Measurements from ENCODE around the gene CNGA4.

CNGA4 gene

DNA sequence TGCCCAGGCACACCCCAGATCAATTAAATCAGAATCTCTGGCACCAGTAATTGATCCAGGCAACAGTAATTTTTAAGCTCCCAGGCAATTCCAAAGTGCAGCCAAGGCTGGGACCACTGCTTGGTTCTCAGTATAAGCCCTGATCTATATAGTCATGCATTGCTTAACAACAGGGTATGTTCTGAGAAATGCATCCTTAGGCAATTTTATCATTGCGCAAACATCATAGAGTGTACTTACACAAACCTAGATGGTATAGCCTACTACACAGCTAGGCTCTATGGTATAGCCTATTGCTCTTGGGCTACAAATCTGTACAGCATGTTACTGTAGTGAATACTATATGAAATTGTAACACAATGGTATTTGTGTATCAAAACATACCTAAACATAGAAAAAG is 34.2 kb upstream of the CNGA4 start:
- no peaks in the 10 kb centered on the region for H3K27me3 ChIP-seq (ENCODE audit: control insufficient read depth in 1 of 2, insufficient read depth in 2 of 2, low read length in 2 of 2)
- no peak overlapping the region for H3K9ac ChIP-seq (ENCODE audit: low read depth in 1 of 2, low read length in 2 of 2)
- H3K4me1 ChIP-seq (ENCODE audit: control insufficient read depth in 1 of 2, insufficient read depth in 2 of 2, low read length in 2 of 2): no peaks in the 10 kb centered on the region
- H3K4me3 ChIP-seq (ENCODE audit: low read depth in 1 of 2, low read length in 2 of 2): no peak overlapping the region
- peaks cover 10 to 54% of the 10 kb centered on the region in 2 donors for H3K36me3 ChIP-seq (ENCODE audit: control insufficient read depth in 1 of 2, insufficient read depth in 2 of 2, low read length in 2 of 2)
- H3K27ac ChIP-seq (ENCODE audit: low read depth, low read length): no peak overlapping the region
- H3K9me3 ChIP-seq (ENCODE audit: control insufficient read depth in 1 of 2, low read length in 2 of 2): no peaks in the 10 kb centered on the region

DNA sequence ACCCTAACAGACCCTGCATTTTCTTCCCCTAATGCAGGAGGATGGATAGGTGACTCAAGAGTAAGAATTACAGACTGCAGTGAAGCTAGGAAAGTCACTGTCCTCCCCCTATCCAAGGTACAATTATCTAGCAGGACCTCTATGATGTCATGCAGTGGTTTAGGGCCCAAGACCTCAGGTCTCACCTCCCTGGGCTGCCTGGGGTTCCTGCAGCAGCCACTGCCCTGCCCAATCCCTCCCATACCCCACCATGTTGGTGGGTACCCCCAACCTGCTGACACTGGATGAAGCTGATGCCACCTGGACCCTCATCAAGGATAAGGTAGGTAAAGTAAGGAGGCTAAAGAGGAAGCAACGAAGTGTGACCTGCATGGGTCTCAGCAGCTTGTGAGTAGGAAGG is 33.5 kb upstream of the CNGA4 start, which contains the start of gene C11orf42:
Gene C11orf42, plus strand, starts transcription at position 192 of the 400 bp plus-strand sequence. Its CDS starts 59 bp downstream, at position 251.
- H3K27me3 ChIP-seq (ENCODE audit: control insufficient read depth in 1 of 2, insufficient read depth in 2 of 2, low read length in 2 of 2): no peaks in the 10 kb centered on the region
- peaks cover 10 to 61% of the 10 kb centered on the region in 2 donors for H3K36me3 ChIP-seq (ENCODE audit: control insufficient read depth in 1 of 2, insufficient read depth in 2 of 2, low read length in 2 of 2)
- no peaks in the 10 kb centered on the region for H3K4me1 ChIP-seq (ENCODE audit: control insufficient read depth in 1 of 2, insufficient read depth in 2 of 2, low read length in 2 of 2)
- no peaks in the 10 kb centered on the region for H3K9me3 ChIP-seq (ENCODE audit: control insufficient read depth in 1 of 2, low read length in 2 of 2)
- no peak within 1 kb of the TSS for H3K27ac ChIP-seq (ENCODE audit: low read depth, low read length)
- no peak within 1 kb of the TSS for H3K4me3 ChIP-seq (ENCODE audit: low read depth in 1 of 2, low read length in 2 of 2)
- no peak within 1 kb of the TSS for H3K9ac ChIP-seq (ENCODE audit: low read depth in 1 of 2, low read length in 2 of 2)

DNA sequence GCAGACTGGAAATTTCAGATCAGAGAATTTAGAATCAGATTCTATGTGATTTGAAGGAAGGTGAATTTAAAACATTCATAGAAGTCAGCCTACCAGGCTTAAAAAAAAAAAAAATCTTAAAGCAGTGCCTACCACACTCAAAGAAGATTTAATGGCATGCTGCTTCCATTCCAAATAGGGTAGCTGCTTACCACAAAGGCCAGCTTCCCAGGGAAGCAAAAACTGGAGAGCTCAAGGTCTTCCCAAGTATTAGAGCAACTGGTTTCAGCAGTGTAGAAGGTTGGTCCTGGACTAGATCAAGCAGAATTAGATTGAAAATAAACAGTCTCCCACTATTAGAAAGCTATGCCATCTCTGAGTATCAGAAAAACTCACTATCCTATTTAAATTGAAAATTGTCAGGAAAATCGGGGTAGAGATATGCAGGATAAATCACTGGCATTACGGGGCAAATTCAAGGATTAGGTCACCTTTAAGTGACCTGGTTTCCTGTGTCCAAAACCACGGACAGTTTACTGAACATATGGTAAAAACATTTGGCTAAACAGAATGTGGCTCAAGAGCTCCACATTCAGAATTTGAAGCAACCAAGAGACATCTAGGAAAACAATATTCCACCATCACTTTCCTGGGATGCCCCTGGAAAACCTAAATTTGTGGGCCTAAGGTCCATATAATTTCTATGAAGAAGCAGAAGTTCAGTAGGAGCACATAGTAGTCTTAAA is 32.3 kb upstream of the CNGA4 start:
- peaks cover 10 to 72% of the 10 kb centered on the region in 2 donors for H3K36me3 ChIP-seq (ENCODE audit: control insufficient read depth in 1 of 2, insufficient read depth in 2 of 2, low read length in 2 of 2)
- H3K4me1 ChIP-seq (ENCODE audit: control insufficient read depth in 1 of 2, insufficient read depth in 2 of 2, low read length in 2 of 2): no peaks in the 10 kb centered on the region
- no peaks in the 10 kb centered on the region for H3K9me3 ChIP-seq (ENCODE audit: control insufficient read depth in 1 of 2, low read length in 2 of 2)
- no peak overlapping the region for H3K9ac ChIP-seq (ENCODE audit: low read depth in 1 of 2, low read length in 2 of 2)
- H3K27ac ChIP-seq (ENCODE audit: low read depth, low read length): no peak overlapping the region
- no peaks in the 10 kb centered on the region for H3K27me3 ChIP-seq (ENCODE audit: control insufficient read depth in 1 of 2, insufficient read depth in 2 of 2, low read length in 2 of 2)
- H3K4me3 ChIP-seq (ENCODE audit: low read depth in 1 of 2, low read length in 2 of 2): no peak overlapping the region

DNA sequence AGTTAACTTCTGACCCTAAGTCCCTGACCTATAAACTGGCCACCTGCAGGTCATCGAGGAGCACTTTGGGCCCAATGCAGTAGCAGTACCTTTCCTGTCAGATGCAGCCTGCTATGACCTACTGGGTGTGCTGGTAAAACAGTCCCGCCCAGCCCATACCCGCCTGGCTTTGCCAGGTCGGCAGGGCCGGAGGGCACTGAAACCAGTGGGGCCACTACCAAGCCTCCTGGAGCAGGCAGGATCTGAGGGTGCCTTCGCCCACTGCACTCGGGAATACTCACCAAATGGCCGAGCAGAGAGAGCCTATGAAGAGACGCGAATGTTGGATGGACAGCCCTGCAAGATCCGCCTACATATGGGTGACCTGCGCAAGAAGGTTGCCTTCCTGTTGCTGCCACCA is 29.1 kb upstream of the CNGA4 start:
- Histone ChIP-seq H3K4me1 (ENCODE audit: control insufficient read depth in 1 of 2, insufficient read depth in 2 of 2, low read length in 2 of 2) (no peaks in the 10 kb centered on the region), H3K27me3 (ENCODE audit: control insufficient read depth in 1 of 2, insufficient read depth in 2 of 2, low read length in 2 of 2) (no peaks in the 10 kb centered on the region), H3K9me3 (ENCODE audit: control insufficient read depth in 1 of 2, low read length in 2 of 2) (no peaks in the 10 kb centered on the region), H3K27ac (ENCODE audit: low read depth, low read length) (no peak overlapping the region), H3K4me3 (ENCODE audit: low read depth in 1 of 2, low read length in 2 of 2) (no peak overlapping the region), H3K36me3 (ENCODE audit: control insufficient read depth in 1 of 2, insufficient read depth in 2 of 2, low read length in 2 of 2) (peaks cover 37 to 88% of the 10 kb centered on the region in 2 donors), H3K9ac (ENCODE audit: low read depth in 1 of 2, low read length in 2 of 2) (no peak overlapping the region)

DNA sequence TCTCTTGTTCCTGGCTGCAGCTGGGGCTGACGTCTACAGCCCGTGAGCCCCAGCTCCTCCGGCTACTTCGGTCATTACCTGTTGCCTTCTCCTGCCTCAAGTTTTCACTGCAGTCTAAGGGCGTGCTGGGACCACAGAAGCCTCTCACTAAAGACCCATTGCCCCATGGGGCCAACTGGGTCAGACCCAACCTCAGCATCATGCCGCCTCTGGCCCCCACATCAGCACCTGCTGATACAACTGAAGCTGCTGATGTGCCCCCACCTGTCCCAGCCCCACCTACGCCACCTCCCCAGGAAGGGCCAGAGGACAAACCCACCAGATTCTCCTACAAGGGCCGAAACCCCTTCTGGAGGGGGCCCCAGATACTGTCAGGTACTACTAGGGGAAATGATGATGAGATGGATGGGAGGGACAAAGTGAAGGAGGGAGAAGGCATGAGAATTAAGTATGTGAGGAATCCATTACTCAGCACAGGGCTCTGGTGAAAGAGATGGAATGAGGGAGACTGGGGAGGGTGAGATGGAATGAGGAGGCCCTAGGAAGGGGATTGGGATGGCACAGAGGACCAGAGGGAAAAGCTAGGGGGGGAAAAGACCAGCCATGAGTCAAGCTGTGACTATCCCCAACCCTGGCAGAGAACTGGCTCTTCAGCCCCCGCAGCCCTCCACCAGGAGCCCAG is 28.5 kb upstream of the CNGA4 start:
- Histone ChIP-seq H3K4me3 (ENCODE audit: low read depth in 1 of 2, low read length in 2 of 2) (no peak overlapping the region), H3K36me3 (ENCODE audit: control insufficient read depth in 1 of 2, insufficient read depth in 2 of 2, low read length in 2 of 2) (peaks cover 42 to 88% of the 10 kb centered on the region in 2 donors)

DNA sequence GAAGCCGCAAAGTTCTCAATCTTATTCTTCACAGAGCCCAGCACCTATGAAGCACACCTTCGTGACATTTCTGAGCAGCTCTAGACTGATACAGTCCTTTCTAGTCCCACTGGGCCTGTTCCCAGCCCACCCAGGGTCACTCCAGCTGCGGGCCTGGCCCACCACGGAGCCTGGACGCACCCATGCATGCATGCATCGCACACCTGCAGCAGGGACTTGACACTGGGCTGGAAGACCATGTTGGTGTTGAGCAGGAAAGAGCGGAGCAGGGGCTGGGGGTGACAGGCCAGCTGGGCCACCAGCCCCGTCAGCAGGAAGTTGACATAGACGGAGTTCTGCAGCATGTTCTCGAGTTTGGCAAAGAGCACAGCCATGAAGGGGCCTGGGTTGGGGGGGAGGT is 24.4 kb upstream of the CNGA4 start:
- no peak overlapping the region for H3K9ac ChIP-seq (ENCODE audit: low read depth in 1 of 2, low read length in 2 of 2)
- no peak overlapping the region for H3K4me3 ChIP-seq (ENCODE audit: low read depth in 1 of 2, low read length in 2 of 2)
- peaks cover 63 to 97% of the 10 kb centered on the region in 2 donors for H3K36me3 ChIP-seq (ENCODE audit: control insufficient read depth in 1 of 2, insufficient read depth in 2 of 2, low read length in 2 of 2)
- no peaks in the 10 kb centered on the region for H3K9me3 ChIP-seq (ENCODE audit: control insufficient read depth in 1 of 2, low read length in 2 of 2)
- H3K27me3 ChIP-seq (ENCODE audit: control insufficient read depth in 1 of 2, insufficient read depth in 2 of 2, low read length in 2 of 2): no peaks in the 10 kb centered on the region
- H3K4me1 ChIP-seq (ENCODE audit: control insufficient read depth in 1 of 2, insufficient read depth in 2 of 2, low read length in 2 of 2): no peaks in the 10 kb centered on the region
- H3K27ac ChIP-seq (ENCODE audit: low read depth, low read length): no peak overlapping the region

More for the DNA sequence above, 28.5 kb upstream of the CNGA4 start:
- Histone ChIP-seq H3K27ac (ENCODE audit: low read depth, low read length) (no peak overlapping the region), H3K4me1 (ENCODE audit: control insufficient read depth in 1 of 2, insufficient read depth in 2 of 2, low read length in 2 of 2) (no peaks in the 10 kb centered on the region), H3K9ac (ENCODE audit: low read depth in 1 of 2, low read length in 2 of 2) (no peak overlapping the region), H3K9me3 (ENCODE audit: control insufficient read depth in 1 of 2, low read length in 2 of 2) (no peaks in the 10 kb centered on the region), H3K27me3 (ENCODE audit: control insufficient read depth in 1 of 2, insufficient read depth in 2 of 2, low read length in 2 of 2) (no peaks in the 10 kb centered on the region)

DNA sequence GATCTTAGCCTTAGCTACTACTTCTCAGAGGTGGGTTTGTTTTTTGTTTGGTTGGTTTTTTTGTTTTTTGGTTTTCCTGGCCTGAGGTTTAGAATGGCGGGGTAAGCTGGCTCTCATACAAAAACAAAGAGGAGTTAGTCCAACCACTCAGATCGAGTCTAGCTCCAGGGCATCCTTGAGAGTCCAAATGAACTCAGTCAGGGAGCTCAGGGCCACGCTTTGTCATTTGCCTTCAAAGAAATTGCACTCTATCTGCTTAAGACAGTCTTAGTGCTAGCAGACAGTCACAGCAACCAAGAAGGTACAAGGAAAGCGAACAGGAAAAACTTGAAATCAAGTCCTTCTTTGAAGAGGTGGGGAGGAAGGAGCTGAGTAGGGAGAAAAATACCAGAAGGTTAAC is 22.4 kb upstream of the CNGA4 start:
- Histone ChIP-seq H3K9me3 (ENCODE audit: control insufficient read depth in 1 of 2, low read length in 2 of 2) (no peaks in the 10 kb centered on the region), H3K9ac (ENCODE audit: low read depth in 1 of 2, low read length in 2 of 2) (no peak overlapping the region), H3K27me3 (ENCODE audit: control insufficient read depth in 1 of 2, insufficient read depth in 2 of 2, low read length in 2 of 2) (no peaks in the 10 kb centered on the region), H3K4me1 (ENCODE audit: control insufficient read depth in 1 of 2, insufficient read depth in 2 of 2, low read length in 2 of 2) (no peaks in the 10 kb centered on the region), H3K4me3 (ENCODE audit: low read depth in 1 of 2, low read length in 2 of 2) (no peak overlapping the region), H3K36me3 (ENCODE audit: control insufficient read depth in 1 of 2, insufficient read depth in 2 of 2, low read length in 2 of 2) (peaks cover 76 to 98% of the 10 kb centered on the region in 2 donors), H3K27ac (ENCODE audit: low read depth, low read length) (no peak overlapping the region)

DNA sequence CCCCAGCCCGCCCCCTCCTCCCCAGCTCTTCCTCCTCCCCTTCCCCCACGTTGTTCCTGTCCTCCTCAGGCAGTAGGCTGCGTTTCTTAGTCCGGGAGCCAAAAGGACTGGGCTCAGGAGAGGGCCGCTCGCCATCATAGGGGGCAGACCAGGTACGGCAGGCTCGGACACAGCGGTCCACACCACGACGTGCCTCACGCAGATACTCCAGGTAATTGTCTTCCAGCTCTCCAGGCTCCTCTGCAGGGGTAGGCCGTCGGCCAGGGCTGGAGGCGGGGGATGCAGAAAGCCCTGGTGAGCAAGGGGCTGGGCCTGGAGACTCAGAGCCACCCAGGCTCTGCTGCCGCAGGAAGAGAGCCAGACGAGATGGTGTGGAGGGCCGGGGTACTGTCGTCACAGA is 21.2 kb upstream of the CNGA4 start:
- H3K9ac ChIP-seq (ENCODE audit: low read depth in 1 of 2, low read length in 2 of 2): no peak overlapping the region
- no peak overlapping the region for H3K27ac ChIP-seq (ENCODE audit: low read depth, low read length)
- no peaks in the 10 kb centered on the region for H3K9me3 ChIP-seq (ENCODE audit: control insufficient read depth in 1 of 2, low read length in 2 of 2)
- no peaks in the 10 kb centered on the region for H3K27me3 ChIP-seq (ENCODE audit: control insufficient read depth in 1 of 2, insufficient read depth in 2 of 2, low read length in 2 of 2)
- peaks cover 81 to 98% of the 10 kb centered on the region in 2 donors for H3K36me3 ChIP-seq (ENCODE audit: control insufficient read depth in 1 of 2, insufficient read depth in 2 of 2, low read length in 2 of 2)
- H3K4me1 ChIP-seq (ENCODE audit: control insufficient read depth in 1 of 2, insufficient read depth in 2 of 2, low read length in 2 of 2): no peaks in the 10 kb centered on the region
- no peak overlapping the region for H3K4me3 ChIP-seq (ENCODE audit: low read depth in 1 of 2, low read length in 2 of 2)

DNA sequence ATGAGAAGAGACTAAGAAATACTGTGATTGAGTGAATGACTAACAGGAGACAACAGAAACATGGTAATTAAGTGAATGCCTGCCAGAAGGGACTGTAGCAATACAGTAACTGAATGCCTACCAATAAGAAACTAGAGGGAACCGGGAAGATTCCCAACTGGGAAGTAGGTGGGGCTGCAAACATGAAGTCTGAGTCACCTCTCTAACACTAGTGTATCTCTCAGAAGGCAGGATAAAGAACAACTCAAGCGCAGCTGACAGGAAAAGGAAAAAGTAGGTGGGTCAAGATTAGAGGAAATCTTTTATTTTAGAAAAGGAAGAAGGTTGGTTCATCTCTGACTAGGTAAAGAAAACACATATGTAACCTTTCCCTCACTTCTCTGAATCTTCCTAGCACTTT is 19.5 kb upstream of the CNGA4 start:
- Histone ChIP-seq H3K4me1 (ENCODE audit: control insufficient read depth in 1 of 2, insufficient read depth in 2 of 2, low read length in 2 of 2) (no peaks in the 10 kb centered on the region), H3K27me3 (ENCODE audit: control insufficient read depth in 1 of 2, insufficient read depth in 2 of 2, low read length in 2 of 2) (no peaks in the 10 kb centered on the region), H3K27ac (ENCODE audit: low read depth, low read length) (no peak overlapping the region), H3K36me3 (ENCODE audit: control insufficient read depth in 1 of 2, insufficient read depth in 2 of 2, low read length in 2 of 2) (peaks cover 77 to 98% of the 10 kb centered on the region in 2 donors), H3K9me3 (ENCODE audit: control insufficient read depth in 1 of 2, low read length in 2 of 2) (no peaks in the 10 kb centered on the region), H3K4me3 (ENCODE audit: low read depth in 1 of 2, low read length in 2 of 2) (no peak overlapping the region), H3K9ac (ENCODE audit: low read depth in 1 of 2, low read length in 2 of 2) (no peak overlapping the region)

DNA sequence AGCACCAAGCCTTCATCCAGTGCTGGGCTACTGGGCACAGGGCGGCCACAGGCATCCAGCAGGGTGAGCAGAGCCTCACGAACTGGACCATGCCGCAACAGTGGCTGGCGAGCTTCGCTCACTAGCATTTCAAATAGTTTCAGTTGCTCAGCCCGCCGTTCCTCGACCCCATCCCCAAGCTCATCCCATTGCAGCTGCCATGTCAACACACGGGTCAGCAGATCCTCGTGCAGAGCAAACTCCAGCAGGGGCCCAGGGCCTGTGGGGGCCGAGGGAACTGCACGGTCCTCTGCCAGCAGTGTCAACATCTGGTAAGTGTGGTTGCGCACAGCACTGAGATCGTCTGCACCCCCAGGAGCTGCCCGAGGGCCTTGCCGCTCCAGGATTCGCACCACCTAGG is 15.0 kb upstream of the CNGA4 start:
- Histone ChIP-seq H3K36me3 (ENCODE audit: control insufficient read depth in 1 of 2, insufficient read depth in 2 of 2, low read length in 2 of 2) (peaks cover 42 to 57% of the 10 kb centered on the region in 2 donors), H3K9me3 (ENCODE audit: control insufficient read depth in 1 of 2, low read length in 2 of 2) (no peaks in the 10 kb centered on the region), H3K27ac (ENCODE audit: low read depth, low read length) (no peak overlapping the region), H3K4me3 (ENCODE audit: low read depth in 1 of 2, low read length in 2 of 2) (no peak overlapping the region), H3K4me1 (ENCODE audit: control insufficient read depth in 1 of 2, insufficient read depth in 2 of 2, low read length in 2 of 2) (peaks cover 16 to 32% of the 10 kb centered on the region in 2 donors), H3K9ac (ENCODE audit: low read depth in 1 of 2, low read length in 2 of 2) (no peak overlapping the region), H3K27me3 (ENCODE audit: control insufficient read depth in 1 of 2, insufficient read depth in 2 of 2, low read length in 2 of 2) (no peaks in the 10 kb centered on the region)

Data from duodenal mucosa (tissue), 2 donors.